Spinal cord (tissue), 10 donors: ENCODE data around the gene IL17RD. TPM values are rescaled to one million over a fixed set of nuclear protein-coding genes. Genes with fewer than 3 reads are reported as not detected.

Source experiments
- DNase-seq, 6 donors: peaks; one replicate each; pipeline versions ENCODE4 v3.0.0 to v3.0.0-alpha.2; 2013 to 2015; ENCODE audit warnings: low spot score in 6 of 6, low read depth in 4 of 6
- H3K27ac ChIP-seq: one replicate; pipeline ENCODE4 v1.5.1; 2013; ENCODE audit warnings: low read depth, low read length, control low read depth
- H3K27me3 ChIP-seq: one replicate; pipeline ENCODE4 v1.6.1; 2013; ENCODE audit warnings: low read length; ENCODE audit not compliant: control insufficient read depth, insufficient read depth
- H3K36me3 ChIP-seq: one replicate; pipeline ENCODE4 v1.6.1; 2013; ENCODE audit warnings: low read length; ENCODE audit not compliant: control insufficient read depth, insufficient read depth
- H3K4me1 ChIP-seq: one replicate; pipeline ENCODE4 v1.6.1; 2013; ENCODE audit warnings: low read length; ENCODE audit not compliant: control insufficient read depth, insufficient read depth
- H3K4me3 ChIP-seq: one replicate; pipeline ENCODE4 v1.5.1; 2013; ENCODE audit warnings: low read depth, low read length, control low read depth
- H3K9me3 ChIP-seq: one replicate; pipeline ENCODE4 v1.6.1; 2013; ENCODE audit warnings: low read length; ENCODE audit not compliant: control insufficient read depth, insufficient read depth
- WGBS: methylation state at CpG from one replicate; pipeline ENCODE4 v1.1.5; 2013; ENCODE audit warnings: missing lambda C conversion rate; ENCODE audit not compliant: insufficient coverage; 5-methylcytosine and 5-hydroxymethylcytosine counted together
- polyA plus RNA-seq, 2 donors: library from polyadenylated mRNA; unstranded; fragments of 120-200 nt; gene quantifications; one replicate each; pipeline ENCODE4 v1.2.1, GENCODE V29; 2013; ENCODE audit not compliant: insufficient read length in 2 of 2
- total RNA-seq, 2 donors: library from RNA; depleted of rRNA in 1 of 2; stranded (reverse); fragments of 120-200 nt in 1 of 2; fragments of >200 nt in 1 of 2; gene quantifications; one replicate each; pipeline versions ENCODE4 v1.2.3 to v1.2.4, GENCODE V29; 2013 to 2014
- donor health status: healthy.

IL17RD gene
- total and polyA plus RNA-seq, 4 donors: 17.3 to 28.5 (median 24.2) TPM

DNA sequence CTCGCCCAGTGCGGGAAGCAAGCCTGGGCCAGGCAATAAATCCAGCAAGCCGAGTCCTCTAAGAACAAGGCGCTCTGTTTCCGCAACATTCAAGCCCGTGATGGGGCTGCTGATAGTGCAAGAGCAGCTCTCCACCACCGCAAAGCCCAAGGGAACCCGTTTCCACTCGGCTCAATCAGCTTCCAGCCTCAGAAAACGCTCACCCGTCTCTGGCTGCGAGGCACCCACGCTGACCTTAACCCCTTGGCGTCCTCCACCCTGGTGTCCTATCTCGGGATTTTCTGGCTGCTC is 86.9 kb downstream of the IL17RD start:
- DNase-seq: peak in 3 of 6 donors; percentile 45 to 82 (median 71)
- no peak overlapping the region for H3K27ac ChIP-seq
- WGBS: under 1% methylated on average over 15 of the region's 15 CpGs

DNA sequence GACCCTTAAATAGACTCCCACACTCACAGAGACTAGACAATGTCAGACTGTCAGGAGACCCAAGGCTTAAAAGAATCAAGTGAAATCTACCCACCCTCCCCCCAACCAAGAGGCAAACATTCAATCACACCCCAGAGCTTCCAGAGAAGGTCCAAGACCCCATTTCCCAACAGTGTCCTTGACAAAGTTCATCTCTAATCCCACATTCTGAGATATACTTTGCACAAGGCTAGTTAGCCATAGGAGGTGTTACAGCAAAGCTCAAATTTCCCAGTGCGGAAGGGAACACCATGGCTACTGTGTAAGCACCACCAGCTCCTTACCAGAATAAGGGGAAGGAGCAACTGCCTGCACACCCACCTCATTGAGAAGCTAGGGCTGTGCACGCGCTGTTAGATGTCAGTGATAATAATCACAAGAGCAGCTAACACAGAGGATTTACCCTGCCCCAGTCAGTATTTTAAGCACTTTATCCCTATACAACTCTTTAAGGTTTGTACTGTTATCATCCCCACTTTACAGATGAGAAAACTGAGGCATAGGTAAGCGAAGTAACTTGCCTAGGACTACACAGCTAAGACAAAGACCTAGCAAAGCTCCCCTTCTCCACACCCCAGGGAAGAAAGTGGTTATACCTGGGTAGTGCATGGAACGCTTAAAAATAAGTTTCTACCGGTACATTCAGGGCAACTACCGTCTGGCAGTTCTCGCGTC is 87.4 kb downstream of the IL17RD start:
- 19% methylated on average over 6 of the region's 9 CpGs for WGBS
- Histone ChIP-seq H3K4me1 (peaks cover 22% of the 10 kb centered on the region), H3K27ac (no peak overlapping the region), H3K4me3 (peak overlapping the region; percentile 68), H3K36me3 (no peaks in the 10 kb centered on the region), H3K27me3 (peaks cover 11% of the 10 kb centered on the region), H3K9me3 (no peaks in the 10 kb centered on the region)
- DNase-seq: no peak

More for the DNA sequence above, 86.9 kb downstream of the IL17RD start:
- peaks cover 22% of the 10 kb centered on the region for H3K4me1 ChIP-seq
- peak overlapping the region; percentile 68 for H3K4me3 ChIP-seq
- no peaks in the 10 kb centered on the region for H3K36me3 ChIP-seq
- H3K27me3 ChIP-seq: peaks cover 11% of the 10 kb centered on the region
- H3K9me3 ChIP-seq: no peaks in the 10 kb centered on the region

DNA sequence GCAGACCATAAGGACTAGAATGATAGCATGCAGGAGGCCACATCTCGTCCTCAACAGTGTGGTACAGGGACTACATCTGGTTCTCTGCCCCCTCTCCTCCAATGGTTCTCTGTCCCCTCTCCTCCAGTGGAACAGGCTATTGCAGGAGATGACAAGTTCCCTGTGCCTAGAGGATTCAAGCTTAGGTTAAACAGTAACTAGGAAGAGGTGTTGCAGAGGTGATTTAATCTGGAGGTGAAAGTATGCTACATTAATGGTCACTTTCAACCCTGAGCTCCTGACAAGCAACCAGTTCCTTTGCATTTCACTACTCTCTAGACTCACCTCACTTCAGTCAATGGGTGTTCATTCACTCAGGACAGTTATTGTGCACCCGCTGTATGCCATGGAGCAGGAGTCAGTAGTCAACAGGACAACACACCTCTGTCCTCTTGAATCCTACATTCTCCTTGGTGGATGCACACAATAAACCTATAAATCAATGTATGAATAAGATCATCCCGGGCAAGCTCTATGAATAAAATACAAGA is 88.7 kb downstream of the IL17RD start:
- no peak overlapping the region for H3K27ac ChIP-seq
- no peak overlapping the region for H3K4me3 ChIP-seq
- H3K36me3 ChIP-seq: no peaks in the 10 kb centered on the region
- 100% methylated on average over 2 of the region's 3 CpGs for WGBS
- H3K4me1 ChIP-seq: peaks cover 22% of the 10 kb centered on the region
- H3K27me3 ChIP-seq: peaks cover 11% of the 10 kb centered on the region
- H3K9me3 ChIP-seq: no peaks in the 10 kb centered on the region
- no peak for DNase-seq

DNA sequence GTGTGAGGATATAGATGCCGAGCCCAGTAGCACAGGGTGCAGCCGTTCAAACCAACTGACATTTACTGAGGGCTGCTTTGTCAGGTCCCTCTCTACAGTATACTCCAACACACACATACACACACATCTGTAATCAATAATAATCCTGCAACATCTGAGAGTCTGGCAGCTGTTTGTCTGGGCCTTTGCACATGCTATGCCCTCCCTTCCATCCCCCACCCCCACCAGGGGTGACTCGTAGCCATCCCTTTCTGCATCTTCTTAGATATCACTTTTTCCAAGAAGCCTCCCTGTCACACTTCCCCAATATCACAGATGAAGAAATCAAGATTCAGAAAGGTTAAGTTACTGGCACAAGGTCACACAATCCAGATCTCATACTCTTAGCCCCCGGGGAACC is 91.0 kb downstream of the IL17RD start:
- Histone ChIP-seq H3K27ac (no peak overlapping the region), H3K36me3 (no peaks in the 10 kb centered on the region), H3K27me3 (peaks cover 11% of the 10 kb centered on the region), H3K4me1 (peaks cover 11% of the 10 kb centered on the region), H3K4me3 (no peak overlapping the region), H3K9me3 (no peaks in the 10 kb centered on the region)
- 86% methylated on average over 3 of the region's 4 CpGs for WGBS
- no peak for DNase-seq

DNA sequence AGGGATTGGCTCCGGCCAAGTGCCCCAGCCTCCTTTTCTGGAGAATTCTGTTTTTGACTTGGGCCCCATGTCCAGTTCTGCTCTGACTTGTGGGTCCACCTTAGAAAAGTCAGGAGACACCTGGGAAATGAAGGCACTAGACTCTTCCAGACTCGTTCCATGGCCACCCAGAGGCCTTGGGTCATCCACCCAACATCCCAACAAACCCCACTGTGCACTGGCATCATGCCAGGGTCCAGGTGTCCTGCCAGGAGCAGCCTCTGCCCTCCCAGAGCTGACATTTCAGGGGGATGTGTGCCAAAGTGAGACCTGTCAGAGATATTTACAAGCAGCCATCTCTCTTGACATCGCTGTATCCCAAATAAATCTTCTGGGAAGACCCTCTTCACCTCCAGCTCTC is 91.5 kb downstream of the IL17RD start:
- Histone ChIP-seq H3K27me3 (peaks cover 11% of the 10 kb centered on the region), H3K4me1 (peaks cover 7% of the 10 kb centered on the region), H3K27ac (no peak overlapping the region), H3K9me3 (no peaks in the 10 kb centered on the region), H3K36me3 (no peaks in the 10 kb centered on the region), H3K4me3 (no peak overlapping the region)
- WGBS: 93% methylated on average over 2 of the region's 3 CpGs
- DNase-seq: no peak

DNA sequence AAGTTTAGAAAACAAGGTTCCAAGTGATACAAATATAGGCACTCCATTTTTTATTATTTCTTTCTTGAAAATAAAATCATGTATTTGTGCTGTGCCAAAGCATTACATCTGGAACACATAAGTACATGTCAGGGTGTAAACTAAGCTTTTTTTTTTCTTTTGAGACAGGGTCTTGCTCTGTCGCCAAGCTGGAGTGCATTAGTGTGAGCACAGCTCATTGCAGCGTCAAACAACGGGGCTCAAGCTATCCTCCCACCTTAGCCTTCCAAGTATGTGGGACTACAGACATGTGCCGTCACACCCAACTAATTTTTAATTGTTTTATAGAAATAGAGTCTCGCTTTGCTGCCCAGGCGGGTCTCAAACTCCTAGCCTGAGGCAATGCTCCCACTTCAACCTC is 95.7 kb downstream of the IL17RD start:
- no peaks in the 10 kb centered on the region for H3K4me1 ChIP-seq
- H3K36me3 ChIP-seq: no peaks in the 10 kb centered on the region
- H3K9me3 ChIP-seq: no peaks in the 10 kb centered on the region
- no peak overlapping the region for H3K4me3 ChIP-seq
- no peaks in the 10 kb centered on the region for H3K27me3 ChIP-seq
- no CpG with 5 or more reads among the region's 6 CpGs for WGBS
- DNase-seq: no peak
- H3K27ac ChIP-seq: no peak overlapping the region

DNA sequence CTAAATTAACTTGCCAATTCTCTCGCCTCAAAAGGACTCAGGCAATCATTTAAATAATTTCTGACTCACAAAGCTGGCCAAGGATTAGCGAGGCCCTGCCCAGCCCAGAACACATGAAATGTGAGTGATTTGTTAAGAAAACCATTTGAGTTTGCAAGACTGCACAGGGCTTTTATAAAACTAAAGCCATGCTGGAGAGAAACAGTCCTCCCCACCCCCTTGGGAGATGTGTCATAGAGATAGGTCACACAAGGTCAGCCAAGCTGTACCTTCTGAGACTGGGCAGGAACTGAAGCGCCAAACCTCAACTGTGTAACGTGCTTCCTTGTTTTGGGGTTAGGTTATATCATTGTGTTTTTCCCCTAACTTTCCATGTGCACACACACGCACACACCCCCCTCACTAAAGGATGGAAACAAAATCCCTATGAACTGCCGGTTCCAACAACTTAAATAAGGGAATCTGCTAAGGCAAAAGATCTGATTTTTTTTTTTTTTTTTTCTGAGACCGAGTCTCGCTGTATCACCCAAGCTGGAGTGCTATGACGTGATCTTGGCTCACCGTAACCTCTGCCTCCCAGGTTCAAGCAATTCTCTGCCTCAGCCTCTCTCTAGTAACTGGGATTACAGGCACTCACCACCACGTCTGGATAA is 96.6 kb downstream of the IL17RD start:
- H3K4me1 ChIP-seq: no peaks in the 10 kb centered on the region
- H3K4me3 ChIP-seq: no peak overlapping the region
- no peak for DNase-seq
- no peaks in the 10 kb centered on the region for H3K36me3 ChIP-seq
- no peaks in the 10 kb centered on the region for H3K27me3 ChIP-seq
- no peaks in the 10 kb centered on the region for H3K9me3 ChIP-seq
- 66% methylated on average over 4 of the region's 11 CpGs for WGBS
- no peak overlapping the region for H3K27ac ChIP-seq

DNA sequence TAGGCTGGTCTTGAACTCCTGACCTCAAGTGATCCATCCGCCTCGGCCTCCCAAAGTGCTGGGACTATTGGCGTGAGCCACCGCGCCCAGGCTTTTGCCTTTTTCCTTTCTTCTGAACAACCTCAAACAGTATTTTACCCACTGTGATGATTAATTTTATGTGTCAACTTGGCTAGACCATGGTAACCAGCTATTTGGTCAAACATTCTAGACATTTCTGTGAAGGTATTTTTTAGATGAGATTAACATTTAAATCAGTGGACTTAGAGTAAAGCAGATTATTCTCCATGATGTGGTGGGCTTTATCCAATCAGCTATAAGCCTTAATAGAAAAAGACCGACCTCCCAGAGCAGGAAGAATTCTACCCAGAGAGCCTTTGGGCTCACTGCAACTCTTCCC is 98.7 kb downstream of the IL17RD start:
- Histone ChIP-seq H3K36me3 (no peaks in the 10 kb centered on the region), H3K4me3 (no peak overlapping the region), H3K27ac (no peak overlapping the region), H3K4me1 (peaks cover 9% of the 10 kb centered on the region), H3K9me3 (no peaks in the 10 kb centered on the region), H3K27me3 (no peaks in the 10 kb centered on the region)
- DNase-seq: no peak
- 88% methylated on average over 1 of the region's 6 CpGs for WGBS

DNA sequence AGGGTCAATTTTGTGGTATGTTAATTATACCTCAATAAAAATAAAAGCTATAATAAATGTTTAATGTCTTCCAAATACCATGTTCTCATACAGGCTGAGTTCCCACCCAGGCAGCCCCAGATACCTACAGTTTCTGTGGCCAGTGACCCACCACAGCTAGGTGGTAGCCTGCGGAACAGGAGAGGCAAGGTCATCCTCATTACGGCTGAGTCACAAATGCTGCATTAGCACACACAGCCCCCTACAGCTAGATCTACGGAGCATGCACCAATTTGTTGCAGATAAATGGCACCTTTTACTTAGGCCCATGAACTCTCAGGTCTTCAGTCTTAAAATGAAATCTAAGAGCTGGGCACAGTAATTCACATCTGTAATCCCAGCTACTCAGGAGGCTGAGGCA is 99.6 kb downstream of the IL17RD start:
- H3K27ac ChIP-seq: no peak overlapping the region
- no peak for DNase-seq
- no peaks in the 10 kb centered on the region for H3K9me3 ChIP-seq
- H3K4me1 ChIP-seq: peaks cover 9% of the 10 kb centered on the region
- H3K27me3 ChIP-seq: no peaks in the 10 kb centered on the region
- H3K4me3 ChIP-seq: no peak overlapping the region
- H3K36me3 ChIP-seq: no peaks in the 10 kb centered on the region
- 78% methylated on average over 3 of the region's 3 CpGs for WGBS

DNA sequence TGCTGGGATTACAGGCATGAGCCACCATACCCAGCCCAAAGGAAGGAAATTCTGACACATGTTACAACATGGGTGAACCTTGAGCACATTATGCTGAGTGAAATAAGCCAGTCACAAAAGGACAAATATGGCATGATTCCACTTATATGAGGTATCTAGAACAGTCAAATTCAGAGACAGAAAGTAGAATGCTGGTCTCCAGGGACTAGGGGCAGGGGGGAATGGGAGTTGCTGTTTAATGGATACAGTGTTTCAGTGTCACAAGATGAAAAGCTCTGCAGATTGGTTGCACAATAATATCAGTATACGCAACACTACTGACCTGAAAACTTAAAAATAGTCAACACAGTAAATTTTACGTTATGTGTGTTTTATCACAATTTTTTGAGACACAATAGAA is 100.6 kb downstream of the IL17RD start:
- no peak for DNase-seq
- H3K27me3 ChIP-seq: no peaks in the 10 kb centered on the region
- H3K4me1 ChIP-seq: peaks cover 9% of the 10 kb centered on the region
- H3K4me3 ChIP-seq: no peak overlapping the region
- no CpG with 5 or more reads among the region's 2 CpGs for WGBS
- no peak overlapping the region for H3K27ac ChIP-seq
- no peaks in the 10 kb centered on the region for H3K9me3 ChIP-seq
- no peaks in the 10 kb centered on the region for H3K36me3 ChIP-seq
